ENCODE measurements around the gene CEP89.
"Not testable (repeated sequence)": the region's sequence is repeated elsewhere in the genome, so short reads cannot be mapped to it uniquely, and the experiment has no call there.

Gene CEP89

DNA sequence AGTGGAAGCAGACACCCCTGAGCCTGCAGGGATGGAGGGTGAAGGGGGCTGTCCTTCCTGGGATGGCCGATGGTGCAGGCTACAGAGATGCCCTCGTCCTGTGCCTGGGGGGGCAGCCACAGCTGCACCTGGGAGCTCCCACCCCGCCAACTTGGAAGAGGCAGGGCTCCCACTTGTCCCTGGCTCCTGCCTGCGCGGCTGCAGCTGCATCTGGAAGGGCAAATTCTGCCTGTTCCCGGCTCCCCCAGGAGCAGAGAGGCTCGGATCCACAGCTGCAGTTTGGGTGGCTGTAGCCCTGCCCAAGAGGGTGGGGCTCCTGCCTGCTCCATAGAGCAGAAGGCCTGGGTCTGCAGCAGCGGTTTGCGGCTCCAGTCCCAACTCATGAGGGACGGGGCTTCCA is 2.2 kb downstream of the CEP89 start:
- no peak for FAIRE-seq
- no peak for DNase-seq (ENCODE audit: insufficient read length, low spot score)

DNA sequence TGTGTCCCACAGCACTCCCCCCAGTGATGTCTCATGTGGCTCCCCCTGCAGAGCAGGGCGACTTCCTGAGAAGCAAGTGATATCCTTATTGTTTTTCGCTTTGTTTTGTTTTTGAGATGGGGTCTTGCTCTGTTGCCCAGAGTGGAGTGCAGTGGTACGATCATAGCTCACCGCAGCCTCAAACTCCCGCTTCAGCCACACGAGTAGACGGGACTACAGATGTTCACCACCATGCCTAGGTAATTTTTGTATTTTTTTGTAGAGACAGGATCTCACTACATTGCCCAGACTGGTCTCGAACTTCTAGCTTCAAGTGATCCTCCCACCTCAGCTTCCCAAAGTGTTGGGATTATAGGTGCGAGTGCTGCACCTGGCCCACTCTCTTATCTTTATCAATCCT is 5.0 kb downstream of the CEP89 start:
- FAIRE-seq (no peak), DNase-seq (ENCODE audit: insufficient read length, low spot score) (no peak)

DNA sequence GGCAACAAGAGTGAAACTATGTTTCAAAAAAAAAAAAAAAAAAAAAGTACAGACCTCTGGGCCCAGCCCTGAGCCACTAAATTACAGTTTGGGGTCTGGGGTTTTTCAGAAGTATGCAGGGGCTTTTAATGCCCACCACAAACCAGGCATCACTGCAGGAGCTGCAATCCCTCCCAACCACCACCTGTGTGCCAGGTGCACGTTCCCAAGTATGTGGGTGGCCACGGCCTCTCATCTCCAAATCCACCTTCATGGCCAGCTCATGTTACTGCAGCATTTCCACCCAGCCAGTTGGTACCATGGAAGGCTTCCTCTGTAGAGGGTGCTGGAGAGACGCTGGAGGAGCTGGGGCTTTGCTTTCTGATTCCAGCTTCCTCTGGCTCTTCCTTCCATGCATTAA is 26.5 kb downstream of the CEP89 start:
- DNase-seq (ENCODE audit: insufficient read length, low spot score) (no peak), FAIRE-seq (no peak)

DNA sequence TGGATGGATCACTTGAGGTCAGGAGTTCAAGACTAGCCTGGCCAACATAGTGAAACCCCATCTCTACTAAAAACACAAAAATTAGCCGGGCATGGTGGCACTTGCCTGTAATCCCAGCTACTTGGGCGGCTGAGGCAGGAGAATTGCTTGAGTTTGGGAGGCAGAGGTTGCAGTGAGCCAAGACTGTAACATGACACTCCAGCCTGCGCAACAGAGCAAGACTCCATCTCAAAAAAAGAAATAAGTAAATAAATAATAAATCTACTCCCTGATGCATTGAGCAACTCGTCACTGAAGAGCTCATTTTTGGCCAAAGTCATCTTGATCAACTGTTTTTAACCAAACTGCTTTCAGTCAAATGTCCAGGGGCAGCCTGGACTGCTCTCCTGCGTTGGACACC is 30.5 kb downstream of the CEP89 start:
- not testable (repeated sequence) for FAIRE-seq; DNase-seq (ENCODE audit: insufficient read length, low spot score)

- FAIRE-seq (no peak), DNase-seq (ENCODE audit: insufficient read length, low spot score) (no peak)
These were observed 35.7 kb downstream of the CEP89 start for GRCh38 chr19:32936065-32936464.

DNA sequence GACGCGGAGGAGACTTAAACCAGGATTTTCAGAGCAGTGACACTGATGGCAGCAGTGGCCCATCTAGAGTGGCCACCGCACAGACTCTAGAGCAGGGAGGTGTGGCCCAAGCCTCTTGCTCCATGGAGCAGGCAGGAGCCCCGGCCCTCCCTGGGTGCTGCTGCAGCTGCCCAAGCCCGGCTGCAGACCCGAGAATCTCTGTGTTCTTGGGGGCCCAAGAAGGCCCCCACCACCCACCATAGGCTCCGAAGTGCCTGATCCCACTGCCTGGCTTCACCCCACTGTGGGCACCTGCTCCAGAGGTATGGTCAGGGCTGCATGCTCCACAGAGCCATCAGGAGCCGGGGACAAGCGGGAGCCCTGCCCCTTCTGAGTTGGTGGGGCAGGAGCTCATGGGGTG is 36.1 kb downstream of the CEP89 start:
- DNase-seq (ENCODE audit: insufficient read length, low spot score) (no peak), FAIRE-seq (no peak)

GRCh38 chr19:32933571-32933970 is 38.2 kb downstream of the CEP89 start:
- DNase-seq (ENCODE audit: insufficient read length, low spot score) (no peak), FAIRE-seq (no peak)

- no peak for FAIRE-seq
These were observed 41.2 kb downstream of the CEP89 start for GRCh38 chr19:32930567-32930966.

GRCh38 chr19:32928806-32929205 is 43.0 kb downstream of the CEP89 start:
- no peak for DNase-seq (ENCODE audit: insufficient read length, low spot score)
- FAIRE-seq: no peak

More at GRCh38 chr19:32930567-32930966, 41.2 kb downstream of the CEP89 start:
- DNase-seq (ENCODE audit: insufficient read length, low spot score): no peak

DNA sequence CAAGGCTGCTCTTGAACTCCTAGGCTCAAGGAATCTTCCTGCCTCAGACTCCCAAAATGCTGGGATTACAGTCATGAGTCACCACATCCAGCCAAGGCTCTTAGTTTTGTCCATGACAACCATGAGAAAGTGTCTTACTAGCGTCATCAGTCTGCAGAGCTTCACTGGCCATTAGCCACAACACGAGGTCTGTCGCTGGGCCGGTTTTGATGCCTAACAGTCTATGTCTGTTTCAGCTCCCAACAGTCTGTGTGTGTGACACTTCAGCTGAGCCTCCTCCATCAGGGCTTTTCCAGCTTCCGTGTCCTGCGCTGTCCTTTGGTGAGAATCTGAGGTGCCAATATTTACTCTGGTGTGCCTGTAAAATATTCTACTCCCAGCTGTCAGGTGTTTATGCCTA is 47.6 kb downstream of the CEP89 start:
- FAIRE-seq (no peak), DNase-seq (ENCODE audit: insufficient read length, low spot score) (no peak)

GRCh38 chr19:32921624-32922023 is 50.1 kb downstream of the CEP89 start:
- no peak for DNase-seq (ENCODE audit: insufficient read length, low spot score)
- FAIRE-seq: no peak

DNA sequence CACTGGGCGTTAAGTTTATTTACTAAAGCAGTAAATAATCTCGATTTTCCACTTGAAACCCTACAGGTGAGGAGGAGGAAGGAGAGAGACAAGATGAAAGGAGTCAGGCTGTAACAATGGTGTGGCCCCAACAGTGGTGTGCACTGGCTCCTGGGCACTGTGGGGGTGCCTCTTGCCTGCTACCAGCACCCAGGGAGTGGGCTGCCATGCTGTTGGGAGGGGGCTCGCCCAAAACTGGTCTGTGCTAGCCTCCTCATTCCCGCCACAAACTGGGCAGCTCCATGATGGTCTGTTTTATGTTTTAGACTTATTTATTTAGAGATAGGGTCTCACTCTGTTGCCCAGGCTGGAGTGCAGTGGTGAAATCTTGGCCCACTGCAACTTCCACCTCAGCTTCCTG is 52.4 kb downstream of the CEP89 start:
- FAIRE-seq (no peak), DNase-seq (ENCODE audit: insufficient read length, low spot score) (no peak)

GRCh38 chr19:32917616-32917996 is 54.2 kb downstream of the CEP89 start:
- DNase-seq (ENCODE audit: insufficient read length, low spot score) (no peak), FAIRE-seq (no peak)

- FAIRE-seq (no peak), DNase-seq (ENCODE audit: insufficient read length, low spot score) (no peak)
These were observed 54.7 kb downstream of the CEP89 start for GRCh38 chr19:32916969-32917615.

DNA sequence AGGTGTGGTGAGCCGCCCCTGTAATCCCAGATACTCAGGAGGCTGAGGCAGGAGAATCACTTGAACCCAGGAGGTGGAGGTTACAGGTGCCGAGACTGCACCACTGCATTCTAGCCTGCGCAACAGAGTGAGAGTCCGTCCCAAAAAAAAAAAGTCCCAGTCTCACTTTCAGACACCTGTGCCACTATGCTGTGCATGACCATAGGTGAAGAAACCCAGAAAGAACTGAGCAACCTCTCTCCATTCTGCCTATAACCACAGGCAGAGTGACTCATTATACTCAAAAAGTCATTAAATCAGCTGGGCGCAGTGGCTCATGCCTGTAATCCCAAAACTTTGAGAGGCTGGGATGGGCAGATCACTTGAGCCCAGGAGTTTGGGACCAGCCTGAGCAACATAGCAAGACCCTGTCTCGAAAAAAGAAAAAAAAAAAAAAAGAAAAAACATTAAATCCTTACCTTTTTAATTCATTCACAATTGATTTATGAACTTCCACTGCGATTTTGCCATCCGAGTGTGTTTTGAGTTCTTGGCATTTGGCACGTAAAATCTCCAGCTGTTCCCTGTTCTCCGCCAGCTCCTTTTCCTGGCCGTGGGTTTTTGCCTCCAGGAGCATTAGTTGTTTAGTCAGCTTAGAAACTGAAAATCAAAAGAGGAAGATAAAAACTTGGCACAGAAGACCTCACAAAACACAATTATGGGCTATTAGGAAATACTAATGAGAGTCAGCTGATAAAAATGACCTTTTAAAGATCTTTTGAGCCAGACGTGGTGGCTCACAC is 56.7 kb downstream of the CEP89 start:
- FAIRE-seq (no peak), DNase-seq (ENCODE audit: insufficient read length, low spot score) (no peak)

DNA sequence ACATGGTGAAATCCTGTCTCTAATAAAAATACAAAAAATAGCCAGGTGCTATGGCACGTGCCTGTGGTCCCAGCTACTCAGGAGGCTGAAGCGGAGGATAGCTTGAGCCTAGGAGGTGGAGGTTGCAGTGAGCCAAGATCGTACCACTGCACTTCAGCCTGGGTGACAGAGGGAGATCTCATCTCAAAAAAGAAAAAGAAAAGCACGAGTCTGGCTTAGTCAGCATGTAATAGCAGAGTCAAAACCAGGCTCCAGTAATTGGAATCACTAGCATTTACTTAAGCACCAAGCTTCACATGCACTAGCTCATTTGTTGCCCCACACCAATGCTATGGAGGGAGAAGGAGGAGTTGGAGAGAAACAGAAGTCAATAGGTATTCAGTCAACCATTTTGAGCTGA is 60.3 kb downstream of the CEP89 start:
- no peak for FAIRE-seq
- no peak for DNase-seq (ENCODE audit: insufficient read length, low spot score)

- FAIRE-seq (no peak), DNase-seq (ENCODE audit: insufficient read length, low spot score) (no peak)
These were observed 60.9 kb downstream of the CEP89 start for GRCh38 chr19:32910874-32911273.

GRCh38 chr19:32910094-32910493 is 61.7 kb downstream of the CEP89 start:
- DNase-seq (ENCODE audit: insufficient read length, low spot score) (no peak), FAIRE-seq (no peak)

GRCh38 chr19:32909257-32909656 is 62.5 kb downstream of the CEP89 start:
- no peak for FAIRE-seq
- DNase-seq (ENCODE audit: insufficient read length, low spot score): no peak

DNA sequence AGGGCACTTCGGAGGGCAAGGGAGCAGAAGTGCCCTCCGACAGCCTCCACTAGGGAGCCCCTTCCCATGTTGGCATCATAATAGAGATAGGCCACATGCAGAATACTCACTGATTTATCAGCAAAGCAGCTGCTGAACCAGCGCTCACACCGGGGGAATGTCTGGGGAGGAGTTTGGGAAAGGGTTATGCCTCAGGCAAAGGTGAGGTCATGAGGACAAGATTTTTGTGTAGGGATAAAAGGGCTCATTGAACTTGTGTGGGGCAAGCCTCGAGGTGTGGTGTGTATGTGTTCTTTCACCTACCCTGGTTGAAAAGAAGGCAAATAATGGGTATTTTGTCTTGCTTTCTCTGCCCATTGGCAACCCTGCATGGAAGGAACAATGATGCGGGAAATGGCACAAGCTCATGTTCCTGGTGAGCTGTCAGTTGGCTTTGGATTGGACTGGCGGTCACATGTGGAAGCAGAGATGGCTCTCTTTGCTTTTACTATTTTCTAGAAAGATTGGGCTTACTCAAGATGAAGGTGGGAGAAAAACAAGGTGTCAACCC is 63.0 kb downstream of the CEP89 start:
- FAIRE-seq (no peak), DNase-seq (ENCODE audit: insufficient read length, low spot score) (no peak)

- DNase-seq (ENCODE audit: insufficient read length, low spot score): no peak
- no peak for FAIRE-seq
These were observed 69.3 kb downstream of the CEP89 start for GRCh38 chr19:32902448-32902847.

- DNase-seq (ENCODE audit: insufficient read length, low spot score) (no peak), FAIRE-seq (no peak)
These were observed 70.1 kb downstream of the CEP89 start for GRCh38 chr19:32901504-32902161.
